NT2/D1 (cell line): Measurements from ENCODE around the gene PDE4B.
"Not testable (repeated sequence)": the region's sequence is repeated elsewhere in the genome, so short reads cannot be mapped to it uniquely, and the experiment has no call there.

ENCODE experiments used
- DNase-seq: peaks from one replicate; pipeline ENCODE4 v3.0.0-alpha.2; 2011; ENCODE audit warnings: low read depth, low spot score
- H3K27me3 ChIP-seq: 2 replicates; pipeline ENCODE4 v1.6.0; 2011; ENCODE audit warnings: mild to moderate bottlenecking; ENCODE audit not compliant: insufficient read length, insufficient read depth
- H3K36me3 ChIP-seq: 2 replicates; pipeline ENCODE4 v1.6.1; 2011; ENCODE audit warnings: mild to moderate bottlenecking, low read length, mixed read lengths; ENCODE audit not compliant: insufficient read depth, insufficient read length
- H3K4me1 ChIP-seq: 2 replicates; pipeline ENCODE4 v1.5.1; 2011; ENCODE audit not compliant: insufficient read depth, insufficient read length
- H3K4me3 ChIP-seq: 2 replicates; pipeline ENCODE4 v1.5.1; 2011; ENCODE audit warnings: low read depth; ENCODE audit not compliant: insufficient read length
- H3K9ac ChIP-seq: 2 replicates; pipeline ENCODE4 v1.6.0; 2011; ENCODE audit warnings: low read depth; ENCODE audit not compliant: insufficient read length
- H3K9me3 ChIP-seq: 2 replicates; pipeline ENCODE4 v1.5.1; 2011; ENCODE audit warnings: mild to moderate bottlenecking, low read length; ENCODE audit not compliant: insufficient read depth
- SUZ12 ChIP-seq: IDR thresholded peaks from 2 replicates; pipeline ENCODE4 v1.6.1; 2011; ENCODE audit not compliant: insufficient read length, insufficient read depth; ENCODE audit errors: extremely low read depth
- YY1 ChIP-seq: IDR thresholded peaks from 2 replicates; pipeline ENCODE4 v1.6.1; 2011; ENCODE audit not compliant: insufficient read length, insufficient read depth
- ZNF274 ChIP-seq: IDR thresholded peaks from 2 replicates; pipeline ENCODE4 v1.6.1; 2011; ENCODE audit warnings: mild to moderate bottlenecking, low read depth, low read length

PDE4B gene

DNA sequence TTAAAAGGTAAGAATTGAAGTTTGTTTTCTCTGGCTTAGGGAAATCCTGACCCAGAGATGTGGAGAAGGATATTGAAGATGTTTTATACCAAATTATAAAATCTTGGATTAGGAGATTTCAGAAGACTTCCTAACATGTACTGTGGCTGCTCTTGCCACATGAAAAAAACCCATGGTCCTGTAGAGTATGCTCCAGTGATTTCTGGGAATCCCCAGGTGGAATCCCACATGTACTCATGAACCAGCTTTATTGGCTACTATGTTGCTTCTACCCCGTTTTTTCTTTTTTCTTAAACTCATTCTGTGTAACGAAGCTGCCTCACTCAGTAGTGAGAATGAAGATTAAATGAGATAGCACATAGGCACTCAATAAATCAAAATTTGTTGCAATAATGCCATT, 608.5 kb downstream of the PDE4B start:
- TF ChIP-seq ZNF274, result no peak
- no peak for TF ChIP-seq SUZ12
- no peak for TF ChIP-seq YY1
- DNase-seq, result no peak
- H3K4me1 ChIP-seq, result no peaks in the 10 kb centered on the region
- no peaks in the 10 kb centered on the region for H3K9me3 ChIP-seq
- no peaks in the 10 kb centered on the region for H3K27me3 ChIP-seq
- no peaks in the 10 kb centered on the region for H3K36me3 ChIP-seq
- no peak overlapping the region for H3K9ac ChIP-seq
- no peak overlapping the region for H3K4me3 ChIP-seq

DNA sequence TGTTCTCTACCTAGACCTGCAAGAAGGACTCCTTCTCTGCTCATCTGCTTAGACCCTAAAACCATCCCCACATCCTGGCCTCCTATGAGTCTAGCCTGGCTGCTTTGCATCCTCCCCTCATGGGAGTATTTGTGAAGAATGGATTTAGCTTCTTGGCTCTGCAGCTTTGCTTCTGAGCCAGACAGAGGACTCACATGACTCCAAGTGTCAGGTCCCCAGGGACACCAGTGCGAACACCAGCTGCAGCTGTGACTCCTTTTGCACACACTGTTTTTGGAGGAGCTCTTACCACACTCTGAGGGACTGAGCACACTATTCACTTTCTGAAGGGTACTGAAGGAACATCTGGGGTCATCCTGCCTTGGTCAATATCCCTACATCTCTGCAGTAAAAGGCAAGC, 609.5 kb downstream of the PDE4B start:
- DNase-seq, result no peak
- Histone ChIP-seq H3K4me3 (no peak overlapping the region), H3K9ac (no peak overlapping the region), H3K4me1 (no peaks in the 10 kb centered on the region), H3K9me3 (no peaks in the 10 kb centered on the region), H3K27me3 (no peaks in the 10 kb centered on the region), H3K36me3 (no peaks in the 10 kb centered on the region)
- TF ChIP-seq ZNF274, result no peak
- no peak for TF ChIP-seq SUZ12
- no peak for TF ChIP-seq YY1

DNA sequence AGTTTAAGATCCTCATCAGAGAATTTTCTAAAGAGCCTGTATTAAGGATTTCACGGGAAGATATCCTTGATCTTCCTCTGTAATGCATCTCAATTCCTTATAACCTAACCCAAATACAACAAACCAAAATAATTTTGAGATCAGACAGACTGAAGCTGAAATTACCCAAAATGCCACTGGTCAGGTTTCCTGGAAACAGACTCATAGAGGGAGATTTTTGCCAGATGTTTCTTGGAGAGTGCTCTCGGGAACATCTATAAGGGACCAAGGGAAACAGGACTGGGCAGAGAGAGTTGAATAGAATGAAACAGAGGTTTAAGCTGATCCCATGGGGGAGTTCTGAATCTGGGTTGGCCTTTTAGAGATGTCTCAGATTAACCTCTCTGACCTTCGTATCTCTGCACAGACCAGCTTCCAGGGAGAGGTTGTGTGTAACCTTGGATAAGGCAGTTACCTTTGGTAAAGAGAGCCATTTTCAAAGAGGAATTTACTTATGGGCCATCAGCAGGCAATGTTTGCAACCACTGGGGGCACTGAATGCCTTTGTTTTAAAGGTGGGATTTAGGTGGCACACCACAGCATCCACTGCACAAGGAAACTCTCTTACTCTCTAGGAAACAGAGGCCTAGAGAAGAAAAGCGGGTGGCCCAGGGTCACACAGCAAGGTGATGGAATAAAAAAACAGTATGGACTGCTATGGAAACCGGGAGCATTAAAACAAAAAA, 610.5 kb downstream of the PDE4B start:
- Histone ChIP-seq H3K9ac (no peak overlapping the region), H3K27me3 (no peaks in the 10 kb centered on the region), H3K36me3 (no peaks in the 10 kb centered on the region), H3K9me3 (no peaks in the 10 kb centered on the region), H3K4me1 (no peaks in the 10 kb centered on the region), H3K4me3 (no peak overlapping the region)
- TF ChIP-seq SUZ12 (no peak), YY1 (no peak), ZNF274 (no peak)
- no peak for DNase-seq

DNA sequence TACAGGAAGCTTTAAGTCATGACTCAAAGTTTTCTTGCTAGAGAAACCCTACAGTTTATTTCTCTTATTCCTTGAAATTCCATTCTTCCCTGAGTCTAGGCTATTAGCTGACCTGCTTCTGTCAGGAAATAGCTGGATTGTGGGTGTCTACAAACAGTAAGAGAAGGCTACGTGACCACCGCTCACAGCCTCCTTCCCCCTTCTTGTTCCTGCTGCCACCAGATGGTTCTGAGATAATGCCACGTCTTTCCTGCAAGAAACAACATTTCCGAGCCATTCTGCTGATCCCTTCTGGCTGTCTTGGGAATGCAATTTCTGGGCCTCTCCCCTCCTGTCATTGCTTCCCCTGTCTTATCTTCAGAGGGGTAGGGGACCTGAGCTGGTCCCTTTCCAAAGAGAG, 612.4 kb downstream of the PDE4B start:
- Histone ChIP-seq H3K4me1 (no peaks in the 10 kb centered on the region), H3K36me3 (no peaks in the 10 kb centered on the region), H3K27me3 (no peaks in the 10 kb centered on the region), H3K4me3 (no peak overlapping the region), H3K9me3 (no peaks in the 10 kb centered on the region), H3K9ac (no peak overlapping the region)
- TF ChIP-seq SUZ12, result no peak
- no peak for TF ChIP-seq ZNF274
- TF ChIP-seq YY1, result no peak
- no peak for DNase-seq

GRCh38 chr1:66411449-66411848, 618.8 kb downstream of the PDE4B start:
- H3K4me3 ChIP-seq, H3K27me3 ChIP-seq, H3K9ac ChIP-seq, H3K4me1 ChIP-seq, H3K36me3 ChIP-seq, H3K9me3 ChIP-seq, DNase-seq: not testable (repeated sequence)

GRCh38 chr1:66412704-66413103, 620.0 kb downstream of the PDE4B start:
- Histone ChIP-seq H3K9ac (no peak overlapping the region), H3K9me3 (peaks cover 16% of the 10 kb centered on the region; the same call in 1 of the 2 replicates), H3K4me1 (no peaks in the 10 kb centered on the region), H3K36me3 (no peaks in the 10 kb centered on the region), H3K4me3 (no peak overlapping the region), H3K27me3 (no peaks in the 10 kb centered on the region)
- TF ChIP-seq ZNF274 (no peak), YY1 (no peak), SUZ12 (no peak)
- DNase-seq, result no peak

- Histone ChIP-seq H3K4me1 (no peaks in the 10 kb centered on the region), H3K36me3 (no peaks in the 10 kb centered on the region), H3K9me3 (peaks cover 22% of the 10 kb centered on the region; the same call in 1 of the 2 replicates), H3K27me3 (no peaks in the 10 kb centered on the region), H3K9ac (no peak overlapping the region), H3K4me3 (no peak overlapping the region)
- no peak for DNase-seq
- TF ChIP-seq ZNF274, result no peak
- TF ChIP-seq SUZ12, result no peak
- TF ChIP-seq YY1, result no peak
Observed at GRCh38 chr1:66413136-66413837, 620.6 kb downstream of the PDE4B start.
